Measurements from ENCODE around the gene RAMACL.
"Not testable (repeated sequence)": the region's sequence is repeated elsewhere in the genome, so short reads cannot be mapped to it uniquely, and the experiment has no call there.

The RAMACL gene

GRCh38 chr6:166539543-166539942 is 46.9 kb downstream of the RAMACL start:
- H3K27ac ChIP-seq, result no peak overlapping the region
- no peak overlapping the region for H3K4me3 ChIP-seq
- no peak for DNase-seq (ENCODE audit: low spot score)
- TF ChIP-seq, protein P1, sequence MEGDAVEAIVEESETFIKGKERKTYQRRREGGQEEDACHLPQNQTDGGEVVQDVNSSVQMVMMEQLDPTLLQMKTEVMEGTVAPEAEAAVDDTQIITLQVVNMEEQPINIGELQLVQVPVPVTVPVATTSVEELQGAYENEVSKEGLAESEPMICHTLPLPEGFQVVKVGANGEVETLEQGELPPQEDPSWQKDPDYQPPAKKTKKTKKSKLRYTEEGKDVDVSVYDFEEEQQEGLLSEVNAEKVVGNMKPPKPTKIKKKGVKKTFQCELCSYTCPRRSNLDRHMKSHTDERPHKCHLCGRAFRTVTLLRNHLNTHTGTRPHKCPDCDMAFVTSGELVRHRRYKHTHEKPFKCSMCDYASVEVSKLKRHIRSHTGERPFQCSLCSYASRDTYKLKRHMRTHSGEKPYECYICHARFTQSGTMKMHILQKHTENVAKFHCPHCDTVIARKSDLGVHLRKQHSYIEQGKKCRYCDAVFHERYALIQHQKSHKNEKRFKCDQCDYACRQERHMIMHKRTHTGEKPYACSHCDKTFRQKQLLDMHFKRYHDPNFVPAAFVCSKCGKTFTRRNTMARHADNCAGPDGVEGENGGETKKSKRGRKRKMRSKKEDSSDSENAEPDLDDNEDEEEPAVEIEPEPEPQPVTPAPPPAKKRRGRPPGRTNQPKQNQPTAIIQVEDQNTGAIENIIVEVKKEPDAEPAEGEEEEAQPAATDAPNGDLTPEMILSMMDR (IDR thresholded peaks at IDR 0.05), result no peak

- DNase-seq (ENCODE audit: low spot score), result not testable (repeated sequence)
Observed at GRCh38 chr6:166539011-166539385, 47.5 kb downstream of the RAMACL start.

GRCh38 chr6:166538297-166539010 is 48.0 kb downstream of the RAMACL start:
- DNase-seq (ENCODE audit: low spot score), result no peak
- no peak overlapping the region for H3K4me3 ChIP-seq
- no peak overlapping the region for H3K27ac ChIP-seq
- TF ChIP-seq, protein P1 (IDR thresholded peaks at IDR 0.05), result no peak

More at GRCh38 chr6:166539011-166539385, 47.5 kb downstream of the RAMACL start:
- not testable (repeated sequence) for H3K4me3 ChIP-seq, H3K27ac ChIP-seq

DNA sequence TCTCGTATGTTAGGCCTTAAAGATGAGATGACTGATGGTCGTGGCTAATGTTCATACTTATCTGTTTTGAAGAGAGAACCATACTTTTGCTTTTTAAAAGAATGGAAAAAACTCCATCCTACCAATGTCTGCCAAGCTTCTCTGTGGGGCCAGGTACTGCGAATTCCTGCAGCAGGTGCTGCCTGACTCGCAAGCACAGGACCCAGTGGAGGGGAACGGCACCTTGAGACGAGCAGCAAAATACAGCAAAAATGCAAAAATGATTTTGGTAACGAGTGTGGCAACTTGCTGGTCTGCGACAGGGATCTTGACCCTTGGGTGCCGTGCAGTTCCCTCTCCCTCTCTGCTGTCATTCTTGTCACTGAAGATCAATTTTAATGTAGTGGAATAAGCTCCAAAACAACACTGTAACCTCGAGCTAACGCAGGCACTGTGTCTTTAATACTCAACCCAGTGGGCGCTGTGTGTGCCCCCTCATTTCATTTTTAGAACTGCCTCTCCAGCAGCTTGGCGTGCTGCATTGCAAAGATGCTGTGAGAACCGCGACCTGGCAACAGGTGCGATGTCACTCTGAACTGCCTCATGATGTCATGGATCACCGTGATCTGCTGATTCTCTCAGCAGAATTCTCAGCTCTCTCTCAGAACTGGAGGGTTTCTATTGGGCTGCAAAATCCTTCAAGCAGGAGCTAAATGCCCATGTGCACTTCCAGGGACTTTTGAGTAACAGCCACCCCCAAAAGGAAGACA is 51.6 kb downstream of the RAMACL start:
- TF ChIP-seq, protein P1 (IDR thresholded peaks at IDR 0.05), result no peak
- DNase-seq (ENCODE audit: low spot score), result no peak
- no peak overlapping the region for H3K4me3 ChIP-seq
- H3K27ac ChIP-seq, result no peak overlapping the region

GRCh38 chr6:166533205-166533824 is 53.2 kb downstream of the RAMACL start:
- DNase-seq (ENCODE audit: low spot score), result no peak
- Histone ChIP-seq H3K4me3 (no peak overlapping the region), H3K27ac (no peak overlapping the region)
- TF ChIP-seq, protein P1 (IDR thresholded peaks at IDR 0.05), result no peak

All from coronary artery (tissue), 2 donors.